CD8-positive, alpha-beta memory T cell (primary cell): ENCODE data around the gene HMX3. TPM values are rescaled to one million over a fixed set of nuclear protein-coding genes. Genes with fewer than 3 reads are reported as not detected.
A peak's percentile ranks its signal among the peaks of the same experiment; 100 is the strongest.

Experiments used
- CTCF ChIA-PET: fragments of 350-600 bp; sonication (Branson Sonifier 250); formaldehyde crosslinking; loops from one replicate; lab custom pipeline; 2021; ENCODE audit warnings: antibody characterized with exemption; lab: Charles Lee
- POLR2A ChIA-PET: fragments of 350-600 bp; sonication (Branson Sonifier 250); formaldehyde crosslinking; loops from one replicate; lab custom pipeline; 2021; ENCODE audit warnings: antibody characterized with exemption; lab: Charles Lee
- DNase-seq, 5 donors: peaks; one replicate each; pipeline versions ENCODE4 v3.0.0 to v3.0.0-alpha.2; 2020 to 2022; ENCODE audit warnings: mixed read lengths in 1 of 5
- H3K27ac ChIP-seq: one replicate; pipeline ENCODE4 v1.7.0; 2013; ENCODE audit warnings: low read depth, mild to moderate bottlenecking, low read length, moderate library complexity
- H3K27me3 ChIP-seq: 2 replicates; pipeline ENCODE4 v1.7.0; 2013; ENCODE audit warnings: low read length, mild to moderate bottlenecking; ENCODE audit not compliant: insufficient read depth, poor library complexity, severe bottlenecking
- H3K36me3 ChIP-seq: 2 replicates; pipeline ENCODE4 v1.7.0; 2013; ENCODE audit warnings: mild to moderate bottlenecking, low read length, moderate library complexity; ENCODE audit not compliant: insufficient read depth
- H3K4me1 ChIP-seq: 2 replicates; pipeline ENCODE4 v1.7.0; 2013; ENCODE audit warnings: mild to moderate bottlenecking, low read length, moderate library complexity; ENCODE audit not compliant: insufficient read depth
- H3K4me3 ChIP-seq: 2 replicates; pipeline ENCODE4 v1.7.0; 2013; ENCODE audit warnings: mild to moderate bottlenecking, low read length
- H3K9me3 ChIP-seq: 2 replicates; pipeline ENCODE4 v1.7.0; 2013; ENCODE audit warnings: mild to moderate bottlenecking, low read length
- H3K27ac Mint-ChIP-seq, 8 donors: one replicate each; pipeline ENCODE4 v1.8.0; 2020 to 2021; ENCODE audit warnings: mixed read lengths in 8 of 8, mild to moderate bottlenecking in 6 of 8, inconsistent platforms in 3 of 8, moderate library complexity in 3 of 8
- H3K27me3 Mint-ChIP-seq, 2 donors: one replicate each; pipeline ENCODE4 v1.8.0; 2020 to 2021; ENCODE audit warnings: mixed read lengths in 2 of 2, mild to moderate bottlenecking in 1 of 2, moderate library complexity in 1 of 2
- H3K36me3 Mint-ChIP-seq, 3 donors: one replicate each; pipeline ENCODE4 v1.8.0; 2020 to 2021; ENCODE audit warnings: mixed read lengths in 3 of 3, inconsistent platforms in 1 of 3, mild to moderate bottlenecking in 1 of 3
- H3K4me1 Mint-ChIP-seq, 3 donors: one replicate each; pipeline ENCODE4 v1.8.0; 2020 to 2021; ENCODE audit warnings: mixed read lengths in 3 of 3, inconsistent platforms in 1 of 3, mild to moderate bottlenecking in 1 of 3
- H3K4me3 Mint-ChIP-seq, 7 donors: one replicate each; pipeline ENCODE4 v1.8.0; 2020 to 2021; ENCODE audit warnings: mixed read lengths in 7 of 7, mild to moderate bottlenecking in 6 of 7, moderate library complexity in 4 of 7, inconsistent platforms in 2 of 7
- H3K9me3 Mint-ChIP-seq, 5 donors: one replicate each; pipeline ENCODE4 v1.8.0; 2020 to 2022; ENCODE audit warnings: mixed read lengths in 5 of 5, mild to moderate bottlenecking in 3 of 5, moderate library complexity in 2 of 5, inconsistent platforms in 1 of 5
- polyA plus RNA-seq: library from polyadenylated mRNA; unstranded; fragments of 300-500 nt; fragmentation: Illumina TruSeq; gene quantifications from one replicate; pipeline ENCODE4 v1.2.3, GENCODE V29; 2021
- total RNA-seq, 2 experiments: library from RNA; stranded (reverse); gene quantifications; one replicate each; pipeline ENCODE4 v1.2.3, GENCODE V29; 2021

HMX3 gene
- total and polyA plus RNA-seq, 3 experiments from 2014 or later = not detected

DNA sequence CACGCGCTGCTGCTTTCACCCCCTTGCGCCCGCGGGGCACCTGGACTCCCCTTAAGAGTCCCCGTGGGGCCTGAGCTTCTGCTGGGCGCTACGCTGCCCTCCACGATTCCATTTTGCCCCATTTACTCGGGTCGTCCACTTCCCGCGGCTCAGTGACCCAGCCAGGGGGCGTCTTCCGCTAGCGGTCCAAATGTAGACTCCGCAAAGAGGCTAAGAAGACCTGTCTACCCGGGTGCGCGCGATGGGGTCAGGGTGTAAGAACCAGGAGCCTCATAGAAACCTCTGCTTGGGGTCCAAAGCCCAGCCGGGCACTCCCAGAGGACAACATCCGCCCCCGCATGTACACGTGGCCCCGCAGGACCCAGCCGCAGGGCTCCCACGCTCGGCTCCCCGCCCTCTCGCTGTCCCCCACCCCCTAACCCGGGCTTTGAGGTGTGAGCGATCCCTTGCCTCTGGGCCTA lies 7.0 kb downstream of the HMX3 start:
- Mint-ChIP-seq H3K9me3 (peaks cover 0 to 4% (median 0%) of the 10 kb centered on the region in 5 donors), H3K27me3 (peaks cover 86 to 91% of the 10 kb centered on the region in 2 donors), H3K36me3 (no peaks in the 10 kb centered on the region), H3K4me3 (peak overlapping the region in 5 of 7 donors; percentile 24 to 74 (median 59)), H3K4me1 (peaks cover 58 to 80% (median 66%) of the 10 kb centered on the region in 3 donors), H3K27ac (peak overlapping the region in 1 of 8 donors; percentile 11)
- no peak overlapping the region for H3K4me3 ChIP-seq
- no peak overlapping the region for H3K27ac ChIP-seq
- H3K9me3 ChIP-seq = no peaks in the 10 kb centered on the region
- CTCF ChIA-PET = interaction anchor here (1.8 kb wide), 1 partner anchor 11 kb away, joined by 4 read pairs; the partner anchor contains the start of gene BUB3
- POLR2A ChIA-PET = no interaction called here
- no peaks in the 10 kb centered on the region for H3K36me3 ChIP-seq
- no peak for DNase-seq
- peaks cover 90% of the 10 kb centered on the region for H3K27me3 ChIP-seq
- peaks cover 62% of the 10 kb centered on the region for H3K4me1 ChIP-seq

- peak overlapping the region; percentile 1 to 74 (median 50) for H3K4me3 Mint-ChIP-seq
- H3K9me3 ChIP-seq = no peaks in the 10 kb centered on the region
- POLR2A ChIA-PET = no interaction called here
Observed at GRCh38 chr10:123143162-123143824, 7.5 kb downstream of the HMX3 start.

DNA sequence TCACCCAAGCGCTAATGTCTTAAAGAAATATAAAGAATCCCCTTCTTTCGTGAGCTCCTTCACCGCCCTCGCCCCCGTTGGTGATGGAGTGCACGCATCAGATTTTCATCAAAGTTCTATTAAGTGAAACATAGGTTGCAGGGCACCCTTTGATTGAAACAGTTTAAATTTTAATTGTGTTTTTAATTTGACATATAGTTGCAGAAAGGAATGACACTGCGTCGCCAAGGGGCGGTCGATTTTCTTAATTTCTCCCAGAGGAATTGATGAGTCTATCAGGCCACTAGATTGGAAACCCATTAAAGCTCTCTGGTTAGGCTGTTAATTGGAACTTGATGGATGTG lies 8.0 kb downstream of the HMX3 start:
- DNase-seq = no peak
- H3K4me3 Mint-ChIP-seq = peak overlapping the region in 4 of 7 donors; percentile 1 to 52 (median 37)
- H3K27me3 Mint-ChIP-seq = peaks cover 79 to 82% of the 10 kb centered on the region in 2 donors
- POLR2A ChIA-PET = no interaction called here
- no peaks in the 10 kb centered on the region for H3K36me3 Mint-ChIP-seq
- Histone ChIP-seq H3K27me3 (peaks cover 89% of the 10 kb centered on the region), H3K36me3 (no peaks in the 10 kb centered on the region), H3K27ac (no peak overlapping the region), H3K4me3 (no peak overlapping the region), H3K4me1 (peaks cover 72% of the 10 kb centered on the region), H3K9me3 (no peaks in the 10 kb centered on the region)
- H3K9me3 Mint-ChIP-seq = peaks cover 0 to 4% (median 0%) of the 10 kb centered on the region in 5 donors
- H3K27ac Mint-ChIP-seq = peak overlapping the region in 2 of 8 donors; percentile 7 to 33
- peaks cover 57 to 84% (median 68%) of the 10 kb centered on the region in 3 donors for H3K4me1 Mint-ChIP-seq
- CTCF ChIA-PET = interaction anchor here (1.8 kb wide), 1 partner anchor 10 kb away, joined by 4 read pairs; the partner anchor contains the start of gene BUB3

More at GRCh38 chr10:123143162-123143824, 7.5 kb downstream of the HMX3 start:
- CTCF ChIA-PET = interaction anchor here (1.8 kb wide), 1 partner anchor 11 kb away, joined by 4 read pairs; the partner anchor contains the start of gene BUB3
- Mint-ChIP-seq H3K4me1 (peaks cover 58 to 83% (median 66%) of the 10 kb centered on the region in 3 donors), H3K27ac (peak overlapping the region in 2 of 8 donors; percentile 11 to 33), H3K27me3 (peaks cover 81 to 85% of the 10 kb centered on the region in 2 donors), H3K36me3 (no peaks in the 10 kb centered on the region), H3K9me3 (peaks cover 0 to 4% (median 0%) of the 10 kb centered on the region in 5 donors)
- Histone ChIP-seq H3K27me3 (peaks cover 88% of the 10 kb centered on the region), H3K4me1 (peaks cover 67% of the 10 kb centered on the region), H3K4me3 (no peak overlapping the region), H3K27ac (no peak overlapping the region), H3K36me3 (no peaks in the 10 kb centered on the region)
- DNase-seq = no peak

DNA sequence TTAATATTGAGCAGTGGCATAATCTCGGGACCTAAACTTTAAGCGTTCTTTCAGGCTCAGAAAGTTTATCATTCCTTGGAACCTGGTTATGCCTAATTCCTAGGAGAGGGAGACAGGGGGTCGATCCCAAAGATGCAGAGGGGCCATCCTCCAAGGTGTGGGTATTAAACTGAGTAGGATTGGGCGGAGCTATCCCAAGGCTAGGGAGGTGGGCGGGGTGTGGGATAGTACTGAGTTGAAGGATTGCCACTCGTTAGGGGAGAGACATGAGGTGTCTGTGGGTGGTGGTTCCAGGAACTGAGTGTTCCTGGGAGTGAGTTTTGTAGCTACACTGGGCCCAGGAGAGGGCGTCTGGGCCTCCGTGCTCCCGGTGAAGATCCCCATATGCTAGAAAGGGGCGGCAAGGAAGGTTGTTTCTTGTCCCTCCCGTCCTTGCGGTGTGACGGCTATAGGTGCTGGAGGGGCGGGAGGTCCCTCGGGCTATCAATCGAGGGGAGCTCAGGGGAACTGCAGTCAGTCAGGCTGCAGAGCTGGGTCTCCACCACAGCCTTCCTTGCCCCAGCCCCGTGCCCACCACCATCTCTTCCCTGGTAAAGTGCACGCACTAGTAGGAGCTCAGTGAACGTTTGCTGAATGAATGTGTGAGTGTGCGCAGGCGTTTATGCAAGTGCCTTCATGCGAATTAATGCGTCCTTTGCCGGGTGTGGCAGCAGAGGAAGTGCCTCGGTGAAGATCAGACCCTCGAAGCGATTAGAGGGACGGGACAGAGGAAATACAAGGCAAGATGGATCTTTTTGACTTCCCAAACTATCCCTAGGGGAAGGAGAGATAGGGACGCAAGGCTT lies 9.1 kb downstream of the HMX3 start:
- ChIA-PET CTCF (interaction anchor here (1.2 to 2.6 kb wide), 3 partner anchors 9 to 96 kb away, joined by 3 to 9 read pairs (median 5); partner anchors contain the start of gene BUB3), POLR2A (no interaction called here)
- Mint-ChIP-seq H3K27me3 (peaks cover 73 to 79% of the 10 kb centered on the region in 2 donors), H3K9me3 (peaks cover 0 to 4% (median 0%) of the 10 kb centered on the region in 5 donors), H3K36me3 (no peaks in the 10 kb centered on the region), H3K27ac (peak overlapping the region in 2 of 8 donors; percentile 33 to 36), H3K4me1 (peaks cover 54 to 81% (median 66%) of the 10 kb centered on the region in 3 donors), H3K4me3 (peak overlapping the region; percentile 21 to 72 (median 49))
- no peak overlapping the region for H3K27ac ChIP-seq
- no peak for DNase-seq
- peaks cover 75% of the 10 kb centered on the region for H3K4me1 ChIP-seq
- H3K9me3 ChIP-seq = no peaks in the 10 kb centered on the region
- H3K27me3 ChIP-seq = peaks cover 89% of the 10 kb centered on the region
- H3K36me3 ChIP-seq = no peaks in the 10 kb centered on the region
- no peak overlapping the region for H3K4me3 ChIP-seq

DNA sequence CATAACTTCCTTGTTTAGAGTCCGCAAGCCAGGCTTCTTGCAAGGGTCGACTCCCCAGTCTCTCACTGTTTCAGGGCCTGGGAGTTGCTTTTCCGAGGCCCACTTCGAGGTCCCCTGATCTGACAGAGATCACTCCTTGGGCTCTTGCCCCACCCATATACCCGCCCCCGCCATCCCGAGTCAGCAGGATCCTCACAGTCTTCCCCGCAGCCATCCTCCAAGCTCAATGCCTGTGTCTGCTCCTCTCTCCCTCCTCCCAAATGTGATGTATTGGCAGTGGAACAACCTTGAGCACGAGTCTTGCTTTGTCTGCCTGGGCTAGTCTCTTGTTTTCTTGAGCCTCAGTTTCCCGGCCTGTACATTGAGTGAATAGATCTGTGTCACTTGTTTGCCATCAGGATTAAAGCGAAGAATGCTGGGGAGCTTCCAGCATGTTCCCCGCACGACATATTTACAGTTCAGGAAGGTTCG lies 9.8 kb downstream of the HMX3 start:
- H3K36me3 ChIP-seq = no peaks in the 10 kb centered on the region
- ChIA-PET POLR2A (no interaction called here), CTCF (interaction anchor here (1.2 to 2.6 kb wide), 3 partner anchors 8 to 95 kb away, joined by 3 to 9 read pairs (median 5); partner anchors contain the start of gene BUB3)
- H3K27me3 ChIP-seq = peaks cover 87% of the 10 kb centered on the region
- H3K4me3 Mint-ChIP-seq = peak overlapping the region; percentile 21 to 75 (median 51)
- H3K27ac Mint-ChIP-seq = peak overlapping the region in 2 of 8 donors; percentile 33 to 82
- H3K4me3 ChIP-seq = no peak overlapping the region
- no peaks in the 10 kb centered on the region for H3K36me3 Mint-ChIP-seq
- no peaks in the 10 kb centered on the region for H3K9me3 ChIP-seq
- H3K27ac ChIP-seq = no peak overlapping the region
- H3K4me1 Mint-ChIP-seq = peaks cover 53 to 81% (median 67%) of the 10 kb centered on the region in 3 donors
- DNase-seq = no peak
- peaks cover 0 to 4% (median 0%) of the 10 kb centered on the region in 5 donors for H3K9me3 Mint-ChIP-seq
- peaks cover 75% of the 10 kb centered on the region for H3K4me1 ChIP-seq
- H3K27me3 Mint-ChIP-seq = peaks cover 72 to 79% of the 10 kb centered on the region in 2 donors

GRCh38 chr10:123146013-123146893 lies 10.5 kb downstream of the HMX3 start:
- POLR2A ChIA-PET = no interaction called here
- peaks cover 87% of the 10 kb centered on the region for H3K27me3 ChIP-seq
- no peak for DNase-seq
- no peaks in the 10 kb centered on the region for H3K36me3 ChIP-seq
- no peak overlapping the region for H3K27ac ChIP-seq
- no peak overlapping the region for H3K4me3 ChIP-seq
- H3K4me1 ChIP-seq = peaks cover 80% of the 10 kb centered on the region
- peak overlapping the region in 2 of 8 donors; percentile 26 to 69 for H3K27ac Mint-ChIP-seq
- CTCF ChIA-PET = interaction anchor here (1.8 to 2.6 kb wide), 2 partner anchors 8 to 12 kb away, joined by 5 to 9 read pairs; partner anchors contain the start of gene BUB3
- peaks cover 57 to 86% (median 73%) of the 10 kb centered on the region in 3 donors for H3K4me1 Mint-ChIP-seq
- peak overlapping the region; percentile 48 to 72 (median 57) for H3K4me3 Mint-ChIP-seq
- peaks cover 65 to 79% of the 10 kb centered on the region in 2 donors for H3K27me3 Mint-ChIP-seq
- no peaks in the 10 kb centered on the region for H3K36me3 Mint-ChIP-seq
- peaks cover 0 to 4% (median 0%) of the 10 kb centered on the region in 5 donors for H3K9me3 Mint-ChIP-seq
- H3K9me3 ChIP-seq = no peaks in the 10 kb centered on the region
